HG02938 (cell line): ENCODE results near the gene RAB8A.
"Not testable (repeated sequence)": the region's sequence is repeated elsewhere in the genome, so short reads cannot be mapped to it uniquely, and the experiment has no call there.

ENCODE experiments used
- ATAC-seq: cut with Tn5 transposase; IDR thresholded peaks from one replicate; pipeline ENCODE4 v1.9.1; 2021; ENCODE audit warnings: mild to moderate bottlenecking, moderate library complexity; ENCODE audit not compliant: unreplicated experiment

RAB8A gene

GRCh38 chr19:16167055-16167454 lies 55.4 kb downstream of the RAB8A start:
- ATAC-seq, result no peak

- no peak for ATAC-seq
These were observed 56.9 kb downstream of the RAB8A start for GRCh38 chr19:16168465-16169081.

GRCh38 chr19:16170134-16170533 lies 58.4 kb downstream of the RAB8A start:
- no peak for ATAC-seq

- ATAC-seq, result no peak
These were observed 64.3 kb downstream of the RAB8A start for GRCh38 chr19:16175954-16176353.

GRCh38 chr19:16178866-16179265 lies 67.2 kb downstream of the RAB8A start:
- not testable (repeated sequence) for ATAC-seq

GRCh38 chr19:16180611-16181010 lies 68.9 kb downstream of the RAB8A start:
- ATAC-seq, result no peak
